Cardiac fibroblast (primary cell): Measurements from ENCODE around the gene PCSK5.

Experiments used
- DNase-seq, 2 donors: peaks; one replicate each; pipeline versions ENCODE4 v3.0.0 to v3.0.0-alpha.2; 2010; ENCODE audit warnings: low read depth in 2 of 2
- H3K4me3 ChIP-seq, 2 donors: replicated peaks in 1 of 2; 1 replicate in 1 of 2; 2 replicates in 1 of 2; pipeline ENCODE4 v1.5.1; 2011; ENCODE audit warnings: low read depth in 2 of 2, low read length in 2 of 2, mild to moderate bottlenecking in 2 of 2, moderate library complexity in 1 of 2
- TF ChIP-seq, protein P1 (sequence below): IDR thresholded peaks from one replicate; pipeline ENCODE4 v1.5.1; 2011; ENCODE audit warnings: low read depth, mild to moderate bottlenecking, low read length, inconsistent platforms

Gene PCSK5

DNA sequence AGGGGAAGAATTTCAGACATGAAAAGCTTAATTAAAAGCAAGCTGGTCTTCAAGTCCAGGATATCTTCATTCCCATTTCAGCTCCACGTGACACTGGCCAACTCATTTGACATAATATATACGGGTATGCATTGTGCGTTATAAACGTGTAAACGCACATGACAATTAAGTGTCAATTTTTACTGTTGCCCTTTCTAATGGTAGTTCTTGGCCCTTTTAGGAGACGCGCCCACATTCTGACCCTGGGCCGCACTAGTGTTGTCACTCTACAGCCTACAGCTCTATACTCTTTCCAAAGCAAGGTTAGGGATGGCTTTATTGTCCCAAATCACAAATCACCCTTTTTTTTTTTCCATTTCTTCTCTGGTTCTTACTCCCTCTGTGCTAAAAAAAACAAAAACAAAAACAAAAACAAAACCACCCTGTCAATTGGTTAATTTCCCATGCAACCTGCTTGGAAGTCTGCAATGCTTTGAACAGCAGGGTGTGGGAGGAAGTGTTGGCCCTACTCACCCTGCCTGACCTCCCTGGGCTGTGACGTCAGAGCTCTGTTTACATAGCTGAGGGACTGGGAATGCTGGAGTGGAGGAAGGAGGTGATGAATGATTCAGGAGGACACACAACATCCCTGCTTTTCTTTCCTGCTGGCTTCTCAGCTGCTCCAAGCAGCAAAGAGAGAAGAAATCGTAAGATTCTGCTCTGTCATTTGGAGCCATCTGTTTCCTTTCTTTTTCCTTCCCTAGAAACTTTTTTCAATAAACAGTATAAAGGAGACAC is 484.5 kb downstream of the PCSK5 start:
- peak; percentile 88 to 91 for DNase-seq
- H3K4me3 ChIP-seq: no peak overlapping the region
- TF ChIP-seq, protein P1, sequence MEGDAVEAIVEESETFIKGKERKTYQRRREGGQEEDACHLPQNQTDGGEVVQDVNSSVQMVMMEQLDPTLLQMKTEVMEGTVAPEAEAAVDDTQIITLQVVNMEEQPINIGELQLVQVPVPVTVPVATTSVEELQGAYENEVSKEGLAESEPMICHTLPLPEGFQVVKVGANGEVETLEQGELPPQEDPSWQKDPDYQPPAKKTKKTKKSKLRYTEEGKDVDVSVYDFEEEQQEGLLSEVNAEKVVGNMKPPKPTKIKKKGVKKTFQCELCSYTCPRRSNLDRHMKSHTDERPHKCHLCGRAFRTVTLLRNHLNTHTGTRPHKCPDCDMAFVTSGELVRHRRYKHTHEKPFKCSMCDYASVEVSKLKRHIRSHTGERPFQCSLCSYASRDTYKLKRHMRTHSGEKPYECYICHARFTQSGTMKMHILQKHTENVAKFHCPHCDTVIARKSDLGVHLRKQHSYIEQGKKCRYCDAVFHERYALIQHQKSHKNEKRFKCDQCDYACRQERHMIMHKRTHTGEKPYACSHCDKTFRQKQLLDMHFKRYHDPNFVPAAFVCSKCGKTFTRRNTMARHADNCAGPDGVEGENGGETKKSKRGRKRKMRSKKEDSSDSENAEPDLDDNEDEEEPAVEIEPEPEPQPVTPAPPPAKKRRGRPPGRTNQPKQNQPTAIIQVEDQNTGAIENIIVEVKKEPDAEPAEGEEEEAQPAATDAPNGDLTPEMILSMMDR: no peak

DNA sequence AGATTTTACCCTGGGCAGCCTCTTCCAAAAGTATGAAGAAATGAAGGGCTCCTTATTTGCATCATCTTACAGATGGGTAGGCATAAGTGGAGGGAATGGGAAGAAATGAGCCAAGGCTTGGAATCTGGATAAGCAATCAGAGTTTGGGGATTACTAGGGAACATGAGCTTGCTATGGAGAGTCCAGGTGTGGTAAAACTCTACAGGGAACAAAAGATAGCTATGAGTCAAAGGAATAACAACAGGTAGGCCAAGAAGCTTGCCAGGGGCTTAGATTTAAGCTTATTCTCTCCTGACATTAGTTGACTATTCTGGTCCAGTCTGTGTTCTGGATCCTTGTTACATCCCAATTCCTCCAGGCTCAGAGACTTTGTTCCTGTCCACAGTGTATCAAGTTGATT is 487.3 kb downstream of the PCSK5 start:
- TF ChIP-seq, protein P1: no peak
- H3K4me3 ChIP-seq: no peak overlapping the region
- DNase-seq: no peak

DNA sequence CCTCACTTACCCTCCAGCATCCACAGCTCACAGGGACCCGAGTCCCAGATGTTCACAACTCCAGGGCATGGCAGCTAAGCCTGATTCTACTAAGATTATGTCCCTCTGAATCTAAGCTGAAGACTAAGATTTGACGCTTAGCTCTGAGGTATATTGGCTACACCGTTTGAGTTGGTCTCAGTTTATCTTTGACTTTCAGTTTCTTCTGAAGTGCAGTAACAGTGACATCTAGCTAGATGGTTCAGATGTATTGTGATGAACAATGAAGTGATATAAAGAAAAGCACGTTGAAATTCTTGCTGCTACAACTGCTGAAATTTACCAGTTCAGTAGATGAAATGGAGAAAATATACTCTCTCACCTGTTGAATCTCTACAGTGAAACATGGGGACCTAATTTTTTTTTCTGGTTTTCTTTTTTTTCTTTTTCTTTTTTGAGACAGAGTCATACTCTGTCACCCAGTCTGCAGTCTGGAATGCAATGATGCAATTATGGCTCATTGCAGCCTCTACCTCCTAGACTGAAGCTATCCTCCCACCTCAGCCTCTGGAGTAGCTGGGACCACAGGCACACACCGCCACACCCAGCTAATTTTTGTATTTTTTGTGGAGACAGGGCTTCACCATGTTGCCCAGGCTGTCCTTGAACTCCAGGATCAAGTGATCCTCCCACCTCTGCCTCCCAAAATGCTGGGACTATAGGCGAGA is 488.0 kb downstream of the PCSK5 start:
- H3K4me3 ChIP-seq: no peak overlapping the region
- DNase-seq: peak in 1 of 2 donors; percentile 27
- TF ChIP-seq, protein P1: no peak

DNA sequence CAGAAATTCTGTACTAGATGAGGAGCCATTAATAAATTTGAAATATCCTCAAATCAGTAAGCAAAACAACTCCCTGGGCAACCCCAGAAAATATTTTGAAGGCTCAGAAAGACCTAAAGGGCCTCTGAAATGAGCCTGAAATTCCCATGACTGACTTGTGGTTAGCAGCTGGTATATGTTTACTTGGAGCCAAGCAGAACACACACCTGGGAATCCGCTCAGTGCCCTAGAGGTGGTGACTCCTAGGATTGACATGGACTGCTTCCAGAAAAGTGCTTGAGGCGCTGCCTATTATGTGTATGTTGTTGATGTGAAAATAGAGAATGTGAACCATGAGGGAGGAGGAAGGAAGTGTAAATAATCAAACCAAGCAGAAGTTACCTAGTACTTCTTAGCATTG is 489.0 kb downstream of the PCSK5 start:
- TF ChIP-seq, protein P1: no peak
- no peak overlapping the region for H3K4me3 ChIP-seq
- DNase-seq: no peak

DNA sequence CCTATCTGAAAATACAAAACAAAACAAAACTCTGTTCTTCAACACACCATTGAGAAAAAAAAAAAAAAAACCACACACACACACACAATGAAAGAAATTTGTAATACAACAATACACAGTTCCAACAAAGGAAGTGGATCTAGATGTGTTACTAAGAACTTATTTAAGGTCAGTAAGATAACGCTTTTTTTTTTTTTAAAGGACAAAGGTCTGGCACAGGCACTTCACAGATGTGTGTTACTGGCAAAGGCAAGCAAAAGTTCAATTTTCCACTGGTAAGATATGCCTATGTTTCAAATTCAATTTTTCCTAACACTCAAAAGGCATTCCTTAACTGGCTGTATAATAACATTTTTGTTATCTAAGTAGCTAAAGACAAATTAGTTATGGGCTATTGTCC is 500.2 kb downstream of the PCSK5 start:
- DNase-seq: peak in 1 of 2 donors; percentile 30
- H3K4me3 ChIP-seq: no peak overlapping the region
- TF ChIP-seq, protein P1: no peak

DNA sequence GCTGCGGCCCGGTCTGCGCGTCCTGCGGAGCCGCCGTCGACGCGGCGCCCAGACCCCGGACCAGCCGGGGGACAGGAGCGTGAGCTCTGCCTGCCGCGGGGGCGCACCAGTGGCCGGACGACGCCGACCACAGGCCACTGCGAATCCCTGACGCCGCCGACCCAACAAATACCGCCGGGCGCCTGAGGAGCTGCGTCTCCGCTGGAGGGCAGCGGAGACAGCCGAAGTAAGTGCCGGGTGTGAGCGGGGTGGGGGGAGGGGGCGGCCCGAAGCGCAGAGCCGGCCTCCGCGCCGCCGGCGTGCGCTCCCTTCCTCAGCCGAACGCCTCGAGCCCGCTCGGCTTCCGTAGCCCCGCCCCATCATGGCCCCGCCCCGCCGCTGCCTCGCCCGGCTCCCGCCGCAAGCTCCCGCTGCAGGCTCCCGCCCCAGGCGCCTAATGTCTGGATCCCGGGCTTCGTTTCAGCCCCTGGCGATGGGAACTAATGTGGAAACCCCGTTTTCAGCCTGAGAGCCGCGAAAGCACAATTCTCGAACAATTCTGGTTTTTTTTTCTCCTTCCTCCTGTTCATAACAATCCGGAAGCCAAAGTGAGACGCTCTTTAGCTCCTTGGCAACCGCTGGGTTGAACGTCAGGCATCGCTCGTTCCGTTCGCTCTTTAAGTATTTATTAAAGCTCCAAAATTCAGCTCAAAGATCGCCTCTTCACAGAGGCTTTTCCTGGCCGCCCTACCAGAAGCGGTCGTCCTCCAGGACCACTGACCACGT is 503.9 kb downstream of the PCSK5 start, which contains the start of gene RFK:
Gene RFK, minus strand, starts transcription at position 232 of the 765 bp plus-strand sequence. CDS start 255 bp downstream, outside the sequence.
- TF ChIP-seq, protein P1: no peak
- peak; percentile 94 to 97 for DNase-seq
- peak within 1 kb of the TSS; percentile 82 to 91 for H3K4me3 ChIP-seq
